ENCODE results near the gene USH1G.
"Not testable (repeated sequence)": the region's sequence is repeated elsewhere in the genome, so short reads cannot be mapped to it uniquely, and the experiment has no call there.

Gene USH1G

GRCh38 chr17:74970395-74970794, 47.3 kb upstream of the USH1G start:
- Histone ChIP-seq H2BK12ac (ENCODE audit: low read length) (no peak overlapping the region), H2BK5ac (ENCODE audit: low read depth, low read length, poor library complexity) (no peak overlapping the region), H4K8ac (ENCODE audit: low read depth, low read length) (no peak overlapping the region), H2AFZ (ENCODE audit: insufficient read depth, low read length, poor library complexity) (no peak overlapping the region), H3K79me1 (ENCODE audit: low read length) (peaks cover 12% of the 10 kb centered on the region), H3K4me1 (ENCODE audit: control insufficient read depth in 1 of 2, insufficient read depth in 2 of 2, low read length in 2 of 2) (peaks cover 29 to 33% of the 10 kb centered on the region in 2 experiments), H3K9ac (ENCODE audit: low read length) (no peak overlapping the region), H4K12ac (ENCODE audit: low read depth, low read length) (no peak overlapping the region), H3K4ac (ENCODE audit: low read depth, low read length) (no peak overlapping the region), H3K79me2 (ENCODE audit: control insufficient read depth, insufficient read depth, low read length, poor library complexity) (no peaks in the 10 kb centered on the region), H2AK5ac (ENCODE audit: low read length) (no peak overlapping the region), H3K27me3 (ENCODE audit: insufficient read depth, low read length) (peaks cover 9% of the 10 kb centered on the region), H3K14ac (ENCODE audit: low read length) (no peak overlapping the region), H3K4me2 (ENCODE audit: low read length) (no peak overlapping the region), H3K36me3 (ENCODE audit: control insufficient read depth in 1 of 2, insufficient read depth in 2 of 2, low read length in 2 of 2) (no peaks in the 10 kb centered on the region), H4K91ac (ENCODE audit: low read depth, low read length) (no peak overlapping the region), H3K23ac (ENCODE audit: low read length) (no peak overlapping the region), H3K27ac (ENCODE audit: low read depth, low read length) (no peak overlapping the region), H3K4me3 (ENCODE audit: low read depth, low read length) (no peak overlapping the region), H3K18ac (ENCODE audit: low read length) (no peak overlapping the region), H2BK120ac (ENCODE audit: insufficient read depth, low read length, poor library complexity) (no peak overlapping the region), H3K9me3 (ENCODE audit: insufficient read depth, low read depth, low read length) (no peaks in the 10 kb centered on the region)
- DNase-seq, result no peak
- WGBS (ENCODE audit: extremely low coverage, insufficient coverage, insufficient read length), result no CpG with 5 or more reads among the region's 3 CpGs

DNA sequence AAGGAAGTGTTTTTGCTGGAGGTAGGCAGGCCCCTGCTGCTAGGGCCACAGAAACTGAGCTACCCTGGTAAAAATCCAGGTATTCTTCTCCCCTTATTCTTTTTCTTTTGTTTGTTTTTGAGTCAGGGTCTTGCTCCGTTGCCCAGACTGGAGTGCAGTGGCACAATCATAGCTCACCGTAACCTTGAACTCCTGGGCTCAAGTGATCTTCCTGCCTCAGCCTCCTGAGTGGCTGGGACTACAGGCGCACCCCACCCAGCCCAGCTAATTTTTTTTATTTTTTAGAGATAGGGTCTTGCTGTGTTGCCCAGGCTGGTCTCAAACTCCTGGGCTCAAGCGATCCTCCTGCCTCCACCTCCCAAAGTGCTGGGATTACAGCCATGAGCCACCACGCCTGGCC, 46.4 kb upstream of the USH1G start:
- H2AK5ac ChIP-seq (ENCODE audit: low read length); H3K27me3 ChIP-seq (ENCODE audit: insufficient read depth, low read length); H4K12ac ChIP-seq (ENCODE audit: low read depth, low read length); H4K91ac ChIP-seq (ENCODE audit: low read depth, low read length); H3K23ac ChIP-seq (ENCODE audit: low read length); H3K4me2 ChIP-seq (ENCODE audit: low read length); H3K27ac ChIP-seq (ENCODE audit: low read depth, low read length); H4K8ac ChIP-seq (ENCODE audit: low read depth, low read length); H3K18ac ChIP-seq (ENCODE audit: low read length); H2AFZ ChIP-seq (ENCODE audit: insufficient read depth, low read length, poor library complexity); H2BK12ac ChIP-seq (ENCODE audit: low read length); H2BK5ac ChIP-seq (ENCODE audit: low read depth, low read length, poor library complexity); H3K79me2 ChIP-seq (ENCODE audit: control insufficient read depth, insufficient read depth, low read length, poor library complexity); H3K4ac ChIP-seq (ENCODE audit: low read depth, low read length); H3K4me3 ChIP-seq (ENCODE audit: low read depth, low read length); H2BK120ac ChIP-seq (ENCODE audit: insufficient read depth, low read length, poor library complexity); H3K9me3 ChIP-seq (ENCODE audit: insufficient read depth, low read depth, low read length); H3K36me3 ChIP-seq (ENCODE audit: control insufficient read depth in 1 of 2, insufficient read depth in 2 of 2, low read length in 2 of 2); H3K9ac ChIP-seq (ENCODE audit: low read length); H3K14ac ChIP-seq (ENCODE audit: low read length); DNase-seq: not testable (repeated sequence)
- H3K4me1 ChIP-seq (ENCODE audit: control insufficient read depth in 1 of 2, insufficient read depth in 2 of 2, low read length in 2 of 2), result peaks cover 29 to 33% of the 10 kb centered on the region in 2 experiments
- peaks cover 12% of the 10 kb centered on the region for H3K79me1 ChIP-seq (ENCODE audit: low read length)
- WGBS (ENCODE audit: extremely low coverage, insufficient coverage, insufficient read length), result no CpG with 5 or more reads among the region's 5 CpGs

DNA sequence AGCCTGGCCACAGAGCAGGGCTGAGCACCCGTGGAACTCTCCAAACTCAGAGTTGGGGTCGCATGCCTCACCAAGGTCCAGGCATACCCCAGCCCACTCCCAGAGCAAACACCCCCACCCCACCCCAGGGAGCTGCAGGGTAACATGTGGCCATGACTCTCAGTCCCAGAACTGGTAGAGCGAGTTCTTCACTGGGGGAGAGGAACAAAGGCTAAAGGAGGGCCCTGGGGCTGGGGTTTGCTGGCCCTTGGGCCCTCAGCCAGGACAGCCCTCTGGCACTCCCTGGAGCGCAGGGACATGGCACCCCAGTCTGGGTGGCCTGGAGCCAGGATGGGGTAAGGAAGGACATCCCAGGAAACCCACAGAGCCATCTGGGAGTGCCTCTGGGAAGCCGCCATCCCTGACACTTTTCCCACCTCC, 45.3 kb upstream of the USH1G start:
- H3K4ac ChIP-seq (ENCODE audit: low read depth, low read length), result peak overlapping the region; percentile 24

DNA sequence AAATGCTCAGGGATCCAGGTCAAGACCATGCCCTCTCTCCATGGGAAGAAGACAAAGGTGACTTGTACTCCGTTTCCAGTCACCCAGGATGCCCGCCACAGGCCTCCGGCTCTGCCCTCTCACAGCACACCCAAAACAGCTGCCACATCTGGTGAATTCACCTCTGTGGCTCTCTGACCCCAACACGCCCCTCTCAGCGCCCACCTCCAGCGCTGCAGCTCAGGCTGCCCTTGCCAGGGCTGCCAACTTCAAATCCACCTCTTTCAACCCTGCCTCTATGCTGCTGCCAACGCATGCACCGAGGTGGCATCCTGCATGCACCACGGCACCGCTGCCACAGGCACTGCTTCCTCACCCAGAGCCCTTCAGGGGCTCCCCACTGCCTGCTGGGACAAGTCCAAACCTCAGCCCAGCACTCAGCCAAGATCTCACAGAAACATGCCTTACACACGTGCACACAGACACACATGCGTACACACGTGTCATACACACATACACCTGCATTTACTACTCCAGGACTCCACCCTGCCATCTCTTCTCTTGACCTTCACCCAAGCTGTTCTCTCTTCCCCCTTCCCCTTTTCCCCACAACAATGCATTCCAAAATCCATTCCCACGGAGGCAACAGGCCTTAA, 42.0 kb upstream of the USH1G start:
- no peaks in the 10 kb centered on the region for H3K27me3 ChIP-seq (ENCODE audit: insufficient read depth, low read length)
- DNase-seq, result no peak
- H2BK12ac ChIP-seq (ENCODE audit: low read length), result no peak overlapping the region
- H2AFZ ChIP-seq (ENCODE audit: insufficient read depth, low read length, poor library complexity), result no peak overlapping the region
- H3K79me1 ChIP-seq (ENCODE audit: low read length), result peaks cover 4% of the 10 kb centered on the region
- H4K91ac ChIP-seq (ENCODE audit: low read depth, low read length), result no peak overlapping the region
- no peak overlapping the region for H3K18ac ChIP-seq (ENCODE audit: low read length)
- no peak overlapping the region for H3K14ac ChIP-seq (ENCODE audit: low read length)
- H3K36me3 ChIP-seq (ENCODE audit: control insufficient read depth in 1 of 2, insufficient read depth in 2 of 2, low read length in 2 of 2), result no peaks in the 10 kb centered on the region
- no peak overlapping the region for H4K8ac ChIP-seq (ENCODE audit: low read depth, low read length)
- H3K9ac ChIP-seq (ENCODE audit: low read length), result no peak overlapping the region
- peaks cover 10 to 11% of the 10 kb centered on the region in 2 experiments for H3K4me1 ChIP-seq (ENCODE audit: control insufficient read depth in 1 of 2, insufficient read depth in 2 of 2, low read length in 2 of 2)
- H3K27ac ChIP-seq (ENCODE audit: low read depth, low read length), result no peak overlapping the region
- H3K4me3 ChIP-seq (ENCODE audit: low read depth, low read length), result no peak overlapping the region
- H3K79me2 ChIP-seq (ENCODE audit: control insufficient read depth, insufficient read depth, low read length, poor library complexity), result no peaks in the 10 kb centered on the region
- H4K12ac ChIP-seq (ENCODE audit: low read depth, low read length), result no peak overlapping the region
- no peak overlapping the region for H3K23ac ChIP-seq (ENCODE audit: low read length)
- no CpG with 5 or more reads among the region's 14 CpGs for WGBS (ENCODE audit: extremely low coverage, insufficient coverage, insufficient read length)
- no peak overlapping the region for H2BK5ac ChIP-seq (ENCODE audit: low read depth, low read length, poor library complexity)
- no peak overlapping the region for H2BK120ac ChIP-seq (ENCODE audit: insufficient read depth, low read length, poor library complexity)
- H2AK5ac ChIP-seq (ENCODE audit: low read length), result no peak overlapping the region
- H3K4ac ChIP-seq (ENCODE audit: low read depth, low read length), result no peak overlapping the region
- H3K9me3 ChIP-seq (ENCODE audit: insufficient read depth, low read depth, low read length), result peaks cover 4% of the 10 kb centered on the region
- no peak overlapping the region for H3K4me2 ChIP-seq (ENCODE audit: low read length)

More for the DNA sequence above, 45.3 kb upstream of the USH1G start:
- Histone ChIP-seq H3K9ac (ENCODE audit: low read length) (no peak overlapping the region), H3K18ac (ENCODE audit: low read length) (peak overlapping the region; percentile 0), H3K36me3 (ENCODE audit: control insufficient read depth in 1 of 2, insufficient read depth in 2 of 2, low read length in 2 of 2) (no peaks in the 10 kb centered on the region), H2BK5ac (ENCODE audit: low read depth, low read length, poor library complexity) (peak overlapping the region; percentile 33), H2BK120ac (ENCODE audit: insufficient read depth, low read length, poor library complexity) (peak overlapping the region; percentile 10), H3K79me1 (ENCODE audit: low read length) (peaks cover 12% of the 10 kb centered on the region), H2BK12ac (ENCODE audit: low read length) (peak overlapping the region; percentile 7), H2AK5ac (ENCODE audit: low read length) (peak overlapping the region; percentile 8), H4K8ac (ENCODE audit: low read depth, low read length) (peak overlapping the region; percentile 20), H3K14ac (ENCODE audit: low read length) (peak overlapping the region; percentile 5), H2AFZ (ENCODE audit: insufficient read depth, low read length, poor library complexity) (no peak overlapping the region), H3K4me3 (ENCODE audit: low read depth, low read length) (no peak overlapping the region), H3K4me1 (ENCODE audit: control insufficient read depth in 1 of 2, insufficient read depth in 2 of 2, low read length in 2 of 2) (peaks cover 29 to 33% of the 10 kb centered on the region in 2 experiments), H3K4me2 (ENCODE audit: low read length) (peak overlapping the region; percentile 28), H4K12ac (ENCODE audit: low read depth, low read length) (no peak overlapping the region), H4K91ac (ENCODE audit: low read depth, low read length) (peak overlapping the region; percentile 45), H3K9me3 (ENCODE audit: insufficient read depth, low read depth, low read length) (peaks cover 4% of the 10 kb centered on the region), H3K79me2 (ENCODE audit: control insufficient read depth, insufficient read depth, low read length, poor library complexity) (no peaks in the 10 kb centered on the region), H3K27me3 (ENCODE audit: insufficient read depth, low read length) (peaks cover 9% of the 10 kb centered on the region), H3K27ac (ENCODE audit: low read depth, low read length) (no peak overlapping the region), H3K23ac (ENCODE audit: low read length) (no peak overlapping the region)
- WGBS (ENCODE audit: extremely low coverage, insufficient coverage, insufficient read length), result no CpG with 5 or more reads among the region's 5 CpGs
- peak; percentile 60 to 76 for DNase-seq

All from trophoblast cell (in vitro differentiated cells and primary cell).